GM21381 (cell line): ENCODE data around the gene CPLX1.

ENCODE experiments used
- ATAC-seq: cut with Tn5 transposase; IDR thresholded peaks from one replicate; pipeline ENCODE4 v1.9.1; 2021; ENCODE audit warnings: mild to moderate bottlenecking, moderate library complexity; ENCODE audit not compliant: unreplicated experiment

The CPLX1 gene

DNA sequence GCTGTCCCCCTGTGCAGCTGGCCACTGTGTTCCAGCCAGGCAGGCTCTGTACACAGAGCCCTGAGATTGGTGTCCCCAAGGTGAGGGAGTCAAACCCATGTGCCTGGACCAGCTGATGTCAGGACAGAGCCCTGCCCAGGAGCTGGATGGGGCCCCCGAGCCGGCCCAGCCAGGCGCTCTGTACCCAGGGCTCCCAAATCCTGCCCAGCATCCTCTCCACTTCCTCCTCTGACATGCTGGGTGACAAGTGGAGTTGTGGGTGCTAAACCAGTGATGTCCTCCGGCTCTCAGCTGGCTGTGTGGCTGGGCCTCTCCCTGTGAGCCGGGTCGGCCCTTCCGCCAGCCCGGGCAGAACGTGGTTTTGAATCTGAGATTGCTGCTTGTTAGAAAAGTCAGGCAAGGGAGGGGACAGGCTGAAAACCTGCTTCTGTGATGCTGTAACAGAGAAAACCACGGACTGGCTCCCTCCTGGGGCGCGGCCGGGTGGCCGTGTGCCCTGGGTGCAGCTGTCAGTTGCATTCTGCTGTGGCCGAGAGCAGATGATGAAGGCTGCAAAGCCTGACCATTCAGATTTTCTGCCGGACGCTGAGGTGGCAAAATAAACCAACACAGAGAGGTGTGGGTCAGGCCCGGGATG, 7.9 kb upstream of the CPLX1 start:
- ATAC-seq = no peak

DNA sequence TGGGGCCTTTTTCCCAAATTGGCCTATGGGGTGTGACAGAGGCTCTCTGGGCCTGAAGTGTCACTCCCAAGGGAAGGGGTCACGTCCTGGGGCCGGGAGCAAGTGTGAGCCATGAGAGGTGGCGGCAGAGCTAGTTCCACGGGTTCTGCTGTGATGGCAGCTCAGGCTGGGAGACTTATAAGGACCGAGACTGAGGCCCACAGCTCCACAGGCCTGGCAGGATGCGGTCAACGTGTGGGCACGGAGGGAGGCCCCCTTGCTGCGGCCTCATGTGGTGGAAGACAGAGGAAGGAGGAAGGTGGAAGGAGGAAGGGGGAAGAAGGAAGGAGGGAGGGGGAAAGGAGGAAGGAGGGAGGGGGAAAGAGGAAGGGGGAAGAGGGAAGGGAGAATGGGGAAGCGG, 7.2 kb upstream of the CPLX1 start:
- no peak for ATAC-seq

DNA sequence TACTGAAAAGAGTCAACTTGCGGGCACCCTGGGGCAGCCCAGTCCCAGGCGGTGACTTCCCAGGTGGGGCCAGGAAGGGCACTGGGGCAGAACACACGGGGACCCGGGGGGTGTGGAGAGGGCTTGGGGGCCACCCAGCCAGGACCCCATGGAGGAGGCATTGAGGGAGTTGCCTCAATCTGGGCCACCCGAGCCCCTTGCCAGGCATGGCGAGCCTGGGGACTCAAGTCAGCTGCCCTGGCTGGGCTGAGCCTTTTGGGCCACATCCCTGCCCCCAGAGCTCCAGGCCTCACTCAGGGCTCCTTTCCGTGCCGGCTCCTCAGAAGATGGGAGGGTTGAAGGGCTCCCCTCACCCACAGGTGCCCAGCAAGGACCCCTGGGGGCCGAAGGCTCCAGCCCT, 6.6 kb upstream of the CPLX1 start:
- no peak for ATAC-seq

DNA sequence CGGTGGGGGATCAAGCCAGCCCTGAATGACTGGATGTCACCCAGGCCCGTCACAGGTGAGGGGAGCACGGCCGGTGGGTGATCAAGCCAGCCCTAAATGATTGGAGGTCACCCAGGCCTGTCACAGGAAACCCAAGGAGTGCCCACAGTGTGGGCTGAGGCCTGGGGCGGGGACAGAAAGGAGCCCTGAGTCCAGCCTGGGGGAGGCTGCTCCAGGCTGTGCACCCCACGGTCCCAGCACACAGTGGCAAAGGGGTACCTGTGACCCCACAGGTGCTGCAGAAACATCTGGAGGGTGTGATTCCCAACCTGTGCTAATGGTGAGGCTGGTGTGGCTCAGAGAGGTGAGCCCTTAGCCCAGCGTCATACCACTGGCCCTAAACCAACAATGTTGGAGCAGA, 6.2 kb upstream of the CPLX1 start:
- ATAC-seq = no peak

- no peak for ATAC-seq
Measured at GRCh38 chr4:831483-831805, 5.5 kb upstream of the CPLX1 start.

- no peak for ATAC-seq
Measured at GRCh38 chr4:830601-831482, 4.9 kb upstream of the CPLX1 start.

DNA sequence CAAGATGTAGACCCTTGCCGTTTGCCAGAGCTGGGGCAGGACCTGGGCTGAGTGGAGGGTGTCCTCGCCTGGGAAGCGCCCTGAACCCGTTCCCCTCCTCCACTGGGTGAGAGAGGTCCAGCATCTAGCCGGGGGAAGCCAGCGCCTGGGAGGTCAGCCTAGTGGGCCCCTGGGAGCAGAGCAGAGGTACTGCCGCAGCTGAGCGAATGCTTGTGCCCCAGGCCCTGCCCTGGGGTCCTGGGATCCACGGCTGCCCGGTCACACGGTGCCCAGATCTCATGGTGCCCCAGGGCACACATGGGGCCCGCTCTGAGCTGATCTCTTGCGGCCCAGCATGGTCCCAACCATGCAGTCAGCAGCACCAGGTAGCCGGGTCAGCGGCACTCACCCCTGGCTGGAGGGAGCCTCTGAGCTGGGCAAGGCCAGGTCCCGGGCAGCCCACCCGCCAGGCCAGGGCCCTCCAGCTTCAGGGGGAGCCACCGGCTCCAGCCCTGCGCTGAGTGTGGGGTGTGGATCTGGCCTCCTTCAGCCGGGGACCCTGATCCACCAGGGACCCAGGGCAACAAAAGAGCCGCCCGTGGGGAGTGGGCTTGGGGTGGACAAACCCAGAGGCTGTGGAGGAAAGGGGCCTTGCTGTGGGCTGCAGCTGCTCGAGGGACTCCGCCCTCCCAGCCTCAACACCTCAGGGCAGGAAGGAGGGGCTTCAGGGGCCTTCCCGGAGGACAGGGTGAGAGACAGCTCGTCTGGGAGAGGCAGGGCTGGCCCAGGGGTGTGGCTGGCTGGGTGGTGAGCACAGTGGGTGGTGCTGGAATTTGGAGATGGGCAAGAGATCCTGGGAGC, 4.1 kb upstream of the CPLX1 start:
- no peak for ATAC-seq

DNA sequence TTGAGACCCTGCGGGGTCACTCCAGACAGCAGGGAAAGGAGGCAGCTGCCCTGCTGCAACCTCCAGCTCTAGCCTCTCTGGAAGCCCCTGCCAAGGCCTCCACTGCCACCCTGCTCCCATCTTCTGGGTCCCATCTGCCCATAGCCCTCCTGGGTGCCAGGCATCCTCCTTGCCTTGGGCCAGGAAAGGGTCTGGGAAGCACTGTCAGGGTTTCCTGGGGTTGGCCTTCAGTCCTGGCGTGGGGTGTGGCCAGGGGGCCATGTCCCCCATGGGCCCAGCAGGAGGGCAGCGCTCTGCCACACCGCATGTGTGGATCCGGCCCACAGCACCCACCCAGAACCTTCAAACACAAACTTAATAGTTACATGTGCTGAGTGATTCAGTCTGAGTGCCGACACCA, 3.4 kb upstream of the CPLX1 start:
- ATAC-seq = no peak

- no peak for ATAC-seq
Measured at GRCh38 chr4:828641-829271, 2.8 kb upstream of the CPLX1 start.

- ATAC-seq = no peak
Measured at GRCh38 chr4:827209-828081, 1.5 kb upstream of the CPLX1 start.

GRCh38 chr4:826508-827208, 729 bp upstream of the CPLX1 start:
- no peak for ATAC-seq

DNA sequence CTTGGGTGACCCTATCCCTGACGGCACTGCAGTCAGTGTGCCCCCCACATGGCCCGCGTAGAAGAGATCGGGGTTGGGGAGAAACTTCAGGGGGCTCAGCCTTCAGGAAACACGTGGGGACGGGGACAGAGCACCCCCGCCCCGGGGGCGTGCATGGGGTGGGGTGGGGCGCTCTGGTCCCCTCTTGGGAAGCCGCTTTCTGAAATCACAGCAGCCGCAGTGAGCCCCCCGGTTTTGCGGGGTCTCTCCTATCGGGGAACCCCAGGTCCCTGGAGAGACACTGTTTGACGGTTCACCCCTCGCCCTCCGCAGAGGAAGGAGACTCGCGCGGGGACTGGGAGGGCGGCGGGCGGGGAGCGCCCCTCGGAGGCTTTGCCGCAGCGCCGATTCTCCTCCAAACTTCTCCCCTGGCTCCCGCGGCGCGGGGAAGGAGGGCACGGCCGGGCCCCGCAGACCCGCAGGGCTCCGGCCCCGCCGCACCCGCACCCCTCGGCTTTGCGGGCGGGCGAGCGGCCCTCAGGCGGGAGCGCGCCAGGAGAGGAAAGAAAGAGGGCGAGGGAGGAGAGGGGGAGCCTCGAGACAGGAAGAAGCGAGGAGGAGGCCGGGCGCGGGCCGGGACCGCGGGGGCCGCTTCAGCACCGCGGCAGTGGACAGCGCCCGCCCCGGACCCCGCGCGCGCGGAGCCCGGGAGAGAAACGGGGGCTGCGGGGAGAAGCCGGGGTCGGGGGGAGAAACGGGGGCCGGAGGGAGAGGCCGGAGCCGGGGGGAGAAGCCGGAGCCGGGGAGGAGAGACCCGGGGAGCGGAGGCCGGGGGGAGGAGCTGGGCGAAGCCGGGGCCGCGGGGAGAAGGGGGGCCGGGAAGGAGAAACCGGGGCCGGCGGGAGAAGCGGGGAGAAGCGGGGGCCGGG, 612 bp downstream of the CPLX1 start:
- no peak for ATAC-seq

- no peak for ATAC-seq
Measured at GRCh38 chr4:824461-825062, 1.4 kb downstream of the CPLX1 start.

DNA sequence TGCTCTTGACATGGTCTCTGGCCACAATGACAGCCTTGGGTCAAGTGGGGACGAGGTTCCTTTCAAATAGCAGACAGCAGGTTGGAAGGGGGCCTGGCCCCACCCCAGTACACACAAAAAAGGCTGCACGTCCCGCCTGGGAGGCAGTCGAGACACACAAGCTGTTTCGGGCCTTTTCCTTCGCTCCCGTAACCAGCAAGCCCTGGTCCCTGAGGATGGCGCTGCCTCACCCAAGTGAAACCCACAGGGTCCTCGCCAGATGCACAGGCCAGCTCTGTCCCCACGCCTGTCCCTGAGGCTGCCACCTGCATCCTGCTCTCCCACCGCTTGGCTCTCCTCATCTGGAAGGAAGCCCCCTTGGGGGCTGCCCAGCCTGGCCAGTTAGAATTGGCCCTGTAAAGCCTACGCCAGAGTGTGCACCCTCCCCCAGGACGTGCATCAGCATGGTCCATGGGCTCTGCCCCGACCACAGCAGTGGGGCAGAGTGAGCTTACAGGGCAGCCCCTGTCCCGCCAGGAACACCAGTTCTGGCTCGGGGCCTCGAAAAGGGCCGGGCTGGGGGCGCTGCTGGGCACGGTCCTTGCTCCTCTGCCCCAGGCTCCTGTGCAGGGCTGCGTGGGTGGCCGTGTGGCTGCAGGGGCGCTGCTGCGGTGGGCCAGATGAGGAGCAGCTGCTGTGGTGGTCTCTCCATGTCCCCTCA, 2.0 kb downstream of the CPLX1 start:
- ATAC-seq = no peak

DNA sequence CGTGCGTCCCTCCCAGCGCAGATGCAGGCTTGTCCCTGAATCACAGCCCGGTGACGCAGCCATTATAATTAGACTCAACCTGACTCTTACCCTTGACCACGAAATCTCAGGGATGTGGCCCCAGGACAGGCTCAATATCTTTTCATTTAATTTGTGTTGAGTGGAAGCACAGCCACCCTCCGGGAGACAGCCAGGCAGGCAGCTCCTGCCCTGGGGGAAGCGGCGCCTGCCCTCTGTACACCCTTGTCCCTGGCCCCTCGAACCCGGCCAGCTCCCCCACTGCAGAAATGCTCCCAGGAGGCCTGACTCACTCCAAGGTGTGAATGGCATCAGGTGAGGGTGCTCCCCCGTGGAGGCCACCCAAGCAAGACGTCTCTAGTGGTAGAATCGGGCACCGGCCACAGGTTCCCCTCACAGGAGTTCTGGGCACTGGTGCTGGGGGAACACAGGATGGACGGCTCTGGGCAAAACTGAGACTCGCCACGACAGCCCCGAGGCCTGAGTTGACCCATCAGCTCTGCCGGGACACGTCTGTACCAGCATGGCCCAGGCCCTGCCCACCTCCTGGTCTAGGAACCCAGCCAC, 2.7 kb downstream of the CPLX1 start:
- ATAC-seq = no peak

DNA sequence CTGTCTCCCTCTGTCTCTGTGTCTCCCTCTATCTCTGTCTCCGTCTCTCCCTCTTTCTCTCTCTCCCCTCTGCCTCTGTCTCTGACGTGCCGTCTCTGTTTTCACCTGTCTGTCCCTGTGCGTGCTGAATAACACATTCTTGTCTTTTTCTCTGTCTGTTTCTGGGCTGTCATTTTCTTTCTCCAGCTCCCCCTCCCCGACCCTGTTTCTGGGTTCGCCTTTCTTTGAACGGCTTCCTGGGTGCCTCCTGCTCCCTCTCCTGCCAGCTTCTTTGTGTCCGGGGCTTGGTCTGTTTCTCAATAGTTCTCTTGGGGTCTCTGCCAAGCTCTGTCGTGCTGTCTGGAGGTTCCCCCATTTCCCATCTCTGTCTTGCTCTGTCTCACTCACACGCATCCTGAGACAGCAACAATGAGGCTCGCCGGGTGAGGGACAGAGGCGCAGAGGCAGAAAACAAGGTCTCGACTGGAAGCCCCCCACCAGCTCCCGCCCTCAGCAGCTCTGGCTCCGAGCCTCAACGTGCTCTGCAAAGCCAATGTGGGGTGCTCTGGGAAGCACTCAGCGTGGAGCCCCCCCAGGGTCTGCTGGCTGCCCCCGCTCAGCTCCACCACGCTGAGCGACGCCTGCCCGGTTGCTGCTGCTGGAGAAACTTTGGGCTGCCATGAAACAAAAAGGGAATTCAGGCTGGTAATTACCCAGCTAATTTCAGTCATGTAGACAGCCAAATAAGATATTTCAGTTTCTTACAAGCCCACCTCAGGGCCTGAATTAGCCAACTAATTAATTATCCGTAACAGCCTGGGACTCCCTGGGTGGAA, 3.4 kb downstream of the CPLX1 start:
- no peak for ATAC-seq
